Measurements from ENCODE around the gene UPF3A.
"Not testable (repeated sequence)": the region's sequence is repeated elsewhere in the genome, so short reads cannot be mapped to it uniquely, and the experiment has no call there.

The UPF3A gene

GRCh38 chr13:114353382-114353781 lies 72.0 kb downstream of the UPF3A start:
- H3K9ac ChIP-seq; H3K4me1 ChIP-seq; H3K27me3 ChIP-seq (ENCODE audit: control insufficient read depth, insufficient read depth, low read length); H3K79me2 ChIP-seq; H3K4me2 ChIP-seq (ENCODE audit: low read length); H3K9me3 ChIP-seq (ENCODE audit: control insufficient read depth, low read length); H3K36me3 ChIP-seq (ENCODE audit: control insufficient read depth, insufficient read depth, low read length); H2AFZ ChIP-seq; H3K27ac ChIP-seq; H3K4me3 ChIP-seq (ENCODE audit: low read depth, low read length): not testable (repeated sequence)
